HG03025 (cell line): Measurements from ENCODE around the gene NLRP13.
"Not testable (repeated sequence)": the region's sequence is repeated elsewhere in the genome, so short reads cannot be mapped to it uniquely, and the experiment has no call there.

Source experiments
- ATAC-seq: cut with Tn5 transposase; IDR thresholded peaks from one replicate; pipeline ENCODE4 v1.9.1; 2021; ENCODE audit warnings: mild to moderate bottlenecking, moderate library complexity; ENCODE audit not compliant: unreplicated experiment, low FRiP score

Gene NLRP13, protein sequence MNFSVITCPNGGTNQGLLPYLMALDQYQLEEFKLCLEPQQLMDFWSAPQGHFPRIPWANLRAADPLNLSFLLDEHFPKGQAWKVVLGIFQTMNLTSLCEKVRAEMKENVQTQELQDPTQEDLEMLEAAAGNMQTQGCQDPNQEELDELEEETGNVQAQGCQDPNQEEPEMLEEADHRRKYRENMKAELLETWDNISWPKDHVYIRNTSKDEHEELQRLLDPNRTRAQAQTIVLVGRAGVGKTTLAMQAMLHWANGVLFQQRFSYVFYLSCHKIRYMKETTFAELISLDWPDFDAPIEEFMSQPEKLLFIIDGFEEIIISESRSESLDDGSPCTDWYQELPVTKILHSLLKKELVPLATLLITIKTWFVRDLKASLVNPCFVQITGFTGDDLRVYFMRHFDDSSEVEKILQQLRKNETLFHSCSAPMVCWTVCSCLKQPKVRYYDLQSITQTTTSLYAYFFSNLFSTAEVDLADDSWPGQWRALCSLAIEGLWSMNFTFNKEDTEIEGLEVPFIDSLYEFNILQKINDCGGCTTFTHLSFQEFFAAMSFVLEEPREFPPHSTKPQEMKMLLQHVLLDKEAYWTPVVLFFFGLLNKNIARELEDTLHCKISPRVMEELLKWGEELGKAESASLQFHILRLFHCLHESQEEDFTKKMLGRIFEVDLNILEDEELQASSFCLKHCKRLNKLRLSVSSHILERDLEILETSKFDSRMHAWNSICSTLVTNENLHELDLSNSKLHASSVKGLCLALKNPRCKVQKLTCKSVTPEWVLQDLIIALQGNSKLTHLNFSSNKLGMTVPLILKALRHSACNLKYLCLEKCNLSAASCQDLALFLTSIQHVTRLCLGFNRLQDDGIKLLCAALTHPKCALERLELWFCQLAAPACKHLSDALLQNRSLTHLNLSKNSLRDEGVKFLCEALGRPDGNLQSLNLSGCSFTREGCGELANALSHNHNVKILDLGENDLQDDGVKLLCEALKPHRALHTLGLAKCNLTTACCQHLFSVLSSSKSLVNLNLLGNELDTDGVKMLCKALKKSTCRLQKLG

DNA sequence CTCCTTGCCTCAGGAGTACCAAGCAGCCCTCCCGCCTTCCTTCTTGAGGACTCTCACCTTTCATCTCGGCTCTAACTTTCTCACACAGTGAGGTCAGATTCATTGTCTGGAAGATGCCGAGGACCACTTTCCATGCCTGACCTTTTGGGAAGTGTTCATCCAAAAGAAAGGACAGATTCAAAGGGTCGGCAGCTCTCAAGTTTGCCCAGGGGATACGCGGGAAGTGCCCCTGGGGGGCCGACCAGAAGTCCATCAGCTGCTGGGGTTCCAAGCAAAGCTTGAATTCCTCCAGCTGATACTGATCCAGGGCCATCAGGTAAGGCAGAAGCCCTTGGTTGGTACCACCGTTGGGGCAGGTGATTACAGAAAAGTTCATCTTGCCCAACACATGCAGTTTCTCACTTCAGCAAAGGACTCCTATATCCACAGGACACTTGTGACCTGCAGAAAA lies at the start of gene NLRP13:
Gene NLRP13 (minus strand): TSS at position 401 of the 451 bp plus-strand sequence. CDS start 25 bp downstream, at position 376.
- no peak for ATAC-seq

DNA sequence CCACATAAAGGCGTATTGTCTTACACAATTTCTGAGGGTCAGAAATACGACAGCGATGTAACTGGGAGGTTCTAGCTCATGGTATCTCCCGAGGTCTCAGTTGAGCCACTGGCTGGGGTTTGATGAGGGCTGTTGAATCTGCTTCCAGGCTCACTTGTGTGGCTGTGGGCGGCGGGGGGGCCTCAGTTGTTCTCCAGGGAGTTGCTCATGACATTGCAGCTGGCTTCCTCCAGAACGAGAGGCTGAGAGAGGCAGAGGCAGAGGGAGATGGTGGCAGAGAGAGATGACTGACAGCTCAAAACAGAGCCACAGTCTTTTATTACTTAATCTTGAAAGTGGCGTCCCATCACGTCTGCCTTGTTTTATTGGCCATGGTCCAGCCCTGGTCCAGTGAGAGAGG lies 48.3 kb upstream of the NLRP13 start:
- no peak for ATAC-seq

DNA sequence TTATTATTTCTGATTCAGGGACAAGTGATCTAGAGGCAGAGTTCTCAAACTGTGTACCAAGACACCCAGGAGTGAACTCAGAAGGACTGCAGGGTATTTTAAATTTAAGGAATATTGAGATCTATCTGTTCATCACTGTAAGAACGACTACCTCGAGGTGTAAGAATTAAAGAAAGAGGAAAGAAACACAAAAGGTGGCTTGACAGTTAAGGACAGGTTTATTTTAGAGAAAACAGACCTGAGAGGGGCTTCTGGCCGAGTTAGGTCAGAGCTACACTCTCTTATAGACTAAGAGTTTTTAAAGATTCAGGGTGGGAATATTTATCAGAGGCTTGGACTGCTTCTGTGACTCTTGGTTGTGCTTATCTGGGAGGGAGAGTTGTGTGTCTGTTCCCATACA lies 41.8 kb upstream of the NLRP13 start:
- ATAC-seq, result no peak

DNA sequence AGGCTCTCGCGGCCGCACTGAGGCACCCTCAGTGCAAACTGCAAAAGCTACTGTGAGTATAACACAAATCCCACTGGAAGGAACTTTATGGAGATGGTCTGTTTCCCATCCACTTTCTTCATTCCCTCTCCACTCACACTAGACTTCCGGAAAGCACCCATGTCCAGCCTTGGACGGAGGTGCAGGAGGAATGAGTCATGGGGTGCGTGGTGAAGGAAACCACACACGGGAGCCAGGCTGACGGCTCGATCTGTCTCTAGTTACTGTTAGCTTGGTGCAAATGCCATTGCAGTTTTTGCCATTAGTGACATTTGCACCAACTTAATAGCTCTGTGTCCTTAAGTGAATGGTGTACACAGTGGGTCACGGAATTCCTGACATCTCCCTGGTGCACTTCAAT lies 30.1 kb upstream of the NLRP13 start:
- no peak for ATAC-seq

DNA sequence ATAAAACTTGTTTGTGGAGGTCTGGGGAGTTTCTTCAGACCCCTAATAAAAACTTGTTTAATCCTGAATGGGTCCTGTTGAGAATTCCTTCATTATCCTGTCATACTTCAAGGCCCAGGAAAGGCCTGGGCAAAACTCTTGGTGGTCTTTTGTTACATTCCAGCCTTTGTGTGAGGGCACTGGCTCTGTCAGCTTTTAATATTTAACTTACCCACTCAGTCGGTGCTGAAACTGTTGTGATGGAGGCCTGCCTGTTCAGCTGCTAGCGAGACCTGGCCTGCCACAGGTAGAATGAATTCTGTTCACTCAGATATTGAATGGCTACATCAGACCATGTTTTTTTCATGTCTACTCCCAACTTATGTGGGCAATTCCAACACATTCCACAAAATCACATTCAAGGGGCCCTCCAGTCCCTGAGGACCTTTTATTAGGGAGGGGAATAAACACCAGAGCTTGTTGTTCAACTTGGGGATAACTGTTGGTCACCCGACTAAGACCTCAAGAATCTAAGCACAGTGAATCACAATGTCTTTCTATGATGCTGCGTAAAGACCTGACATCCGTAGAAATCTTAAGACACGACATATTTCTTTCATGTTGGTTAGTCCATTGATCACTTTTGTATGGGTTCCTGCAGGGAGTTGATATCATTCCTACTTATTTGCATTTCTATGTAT lies 28.0 kb upstream of the NLRP13 start:
- ATAC-seq, result no peak

- ATAC-seq, result no peak
Measured at GRCh38 chr19:55958356-55958755, 26.2 kb upstream of the NLRP13 start.

DNA sequence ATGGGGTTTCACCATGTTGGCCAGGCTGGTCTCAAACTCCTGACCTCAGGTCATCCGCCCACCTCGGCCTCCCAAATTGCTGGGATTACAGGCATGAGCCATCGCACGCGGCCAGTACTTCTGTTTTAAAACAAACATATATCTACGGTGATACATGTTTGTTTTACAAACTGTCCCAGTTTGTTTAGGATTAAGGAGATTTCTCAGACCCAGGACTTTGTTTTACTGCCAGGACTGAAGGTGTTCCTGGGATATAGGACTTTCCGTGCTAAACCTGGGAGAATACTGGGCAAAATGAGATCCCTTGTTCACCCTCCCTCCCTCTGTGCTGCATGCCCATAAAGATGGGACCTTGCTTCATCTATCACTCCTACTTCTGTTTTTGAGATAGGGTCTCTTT lies 24.3 kb upstream of the NLRP13 start:
- ATAC-seq, result no peak

- ATAC-seq, result not testable (repeated sequence)
Measured at GRCh38 chr19:55950566-55950965, 18.4 kb upstream of the NLRP13 start.

DNA sequence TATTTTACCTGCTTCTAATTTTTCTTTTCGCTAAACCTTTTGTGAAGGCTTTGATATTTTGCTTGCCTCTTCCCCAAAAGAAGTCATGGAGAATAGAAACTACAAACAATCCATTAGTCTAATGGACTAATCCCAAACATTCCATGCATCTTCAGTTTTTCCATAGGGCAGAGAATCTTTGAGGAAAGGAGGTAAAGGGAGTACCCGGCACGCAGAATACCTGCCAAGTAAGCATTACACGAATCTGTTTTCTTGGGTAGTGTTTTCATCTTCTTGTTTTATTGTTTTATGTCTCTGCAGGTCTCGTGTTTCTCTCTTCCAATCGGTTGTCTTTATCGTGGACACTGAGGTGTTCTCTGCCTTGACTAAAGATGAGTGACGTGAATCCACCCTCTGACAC lies 15.4 kb upstream of the NLRP13 start, which contains the start of gene NLRP8:
Gene NLRP8 (plus strand): TSS at position 301 of the 400 bp plus-strand sequence.
- no peak for ATAC-seq

DNA sequence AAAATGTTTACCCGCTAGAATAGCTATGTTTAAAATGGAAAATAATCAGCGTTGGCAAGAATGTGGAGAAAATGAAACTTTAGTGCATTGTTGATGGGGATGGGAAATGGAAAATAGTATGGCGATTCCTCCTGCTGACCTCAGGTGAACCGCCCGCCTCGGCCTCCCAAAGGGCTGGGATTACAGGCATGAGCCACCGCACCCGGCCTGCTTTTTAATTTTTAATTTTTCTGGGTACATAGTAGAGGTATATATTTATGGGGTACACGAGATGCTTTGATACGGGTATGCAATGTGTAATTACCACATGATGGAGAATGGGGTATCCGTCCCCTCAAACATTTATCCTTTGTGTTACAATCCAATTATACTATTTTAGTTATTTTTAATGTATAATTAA lies 8.2 kb upstream of the NLRP13 start:
- ATAC-seq, result no peak

DNA sequence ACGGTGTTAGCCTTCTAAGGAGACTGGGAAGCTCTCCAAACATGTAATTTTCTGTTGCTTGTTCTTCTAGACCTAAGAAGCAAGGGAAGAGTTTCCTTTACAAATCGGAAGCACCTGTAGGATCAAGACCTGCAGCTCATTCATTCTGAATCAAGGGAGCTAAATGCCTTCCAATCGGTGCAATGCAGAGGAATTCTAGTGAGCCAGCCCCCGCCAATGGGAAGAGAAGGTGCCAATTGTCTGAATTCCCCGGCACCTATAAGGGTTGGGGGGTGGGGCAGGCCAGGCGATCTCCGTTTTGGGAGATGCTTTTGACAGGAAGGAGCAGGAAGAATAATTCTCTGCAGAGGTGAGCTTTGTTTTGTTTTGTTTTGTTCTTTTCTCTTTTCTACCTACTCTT lies 7.1 kb upstream of the NLRP13 start:
- ATAC-seq, result no peak

- no peak for ATAC-seq
Measured at GRCh38 chr19:55935206-55935605, 3.1 kb upstream of the NLRP13 start.

DNA sequence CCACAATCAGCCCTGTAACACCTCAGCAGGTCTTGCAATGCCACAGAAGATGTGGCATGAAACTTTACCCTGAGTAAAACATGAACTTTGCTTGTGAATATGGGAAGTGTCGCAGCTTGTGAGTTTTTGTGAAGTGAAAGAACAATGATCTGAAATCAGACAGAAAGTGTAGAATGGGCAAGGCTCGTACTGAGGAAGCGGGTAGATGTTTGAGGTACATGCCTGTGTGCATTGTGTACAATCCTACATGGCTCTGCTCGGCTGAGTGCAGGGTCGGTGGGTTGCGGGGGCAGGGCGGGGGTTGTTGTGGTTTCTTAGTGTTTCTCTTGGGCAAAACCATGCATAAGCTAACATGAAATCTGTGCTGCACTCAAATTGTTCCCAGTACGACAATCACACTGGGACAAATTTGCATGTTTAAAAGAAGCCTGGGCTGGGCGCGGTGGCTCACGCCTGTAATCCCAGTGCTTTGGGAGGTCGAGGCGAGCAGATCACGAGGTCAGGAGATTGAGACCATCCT lies 1.1 kb downstream of the NLRP13 start:
- ATAC-seq, result no peak

DNA sequence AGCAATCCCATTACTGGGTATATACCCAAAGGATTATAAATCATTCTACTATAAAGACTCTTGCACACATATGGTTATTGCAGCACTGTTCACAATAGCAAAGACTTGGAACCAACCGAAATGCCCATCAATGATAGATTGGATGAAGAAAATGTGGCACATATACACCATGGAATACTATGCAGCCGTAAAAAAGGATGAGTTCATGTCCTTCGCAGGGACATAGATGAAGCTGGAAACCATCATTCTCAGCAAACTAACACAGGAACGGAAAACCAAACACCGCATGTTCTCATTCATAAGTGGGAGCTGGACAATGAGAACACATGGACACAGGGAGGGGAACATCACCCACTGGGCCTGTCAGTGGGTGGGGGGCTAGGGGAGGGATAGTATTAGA lies 2.9 kb downstream of the NLRP13 start:
- ATAC-seq, result not testable (repeated sequence)

DNA sequence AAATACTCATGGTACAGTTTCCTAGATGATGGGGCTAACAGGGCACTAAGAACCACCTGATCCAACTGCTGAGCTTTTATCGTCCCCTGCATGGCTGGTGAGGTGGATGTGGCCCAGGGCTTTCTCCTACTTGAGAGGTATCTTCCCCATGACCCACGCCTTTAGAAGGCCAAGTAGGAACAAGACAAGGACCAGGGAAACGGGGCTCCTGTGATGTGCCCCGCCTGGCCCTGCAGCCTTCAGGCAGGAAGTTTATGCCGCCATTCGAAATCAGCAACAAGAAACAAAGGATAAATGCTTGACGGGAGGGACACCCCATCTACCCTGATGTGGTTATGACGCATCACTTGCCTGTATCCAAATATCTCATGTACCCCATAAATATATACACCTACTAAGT lies 4.1 kb downstream of the NLRP13 start:
- no peak for ATAC-seq

GRCh38 chr19:55923556-55923955 lies 8.6 kb downstream of the NLRP13 start:
- ATAC-seq, result no peak

GRCh38 chr19:55913643-55914268 lies 18.4 kb downstream of the NLRP13 start:
- ATAC-seq, result no peak

- no peak for ATAC-seq
Measured at GRCh38 chr19:55912916-55913315, 19.2 kb downstream of the NLRP13 start.

GRCh38 chr19:55909801-55910200 lies 22.3 kb downstream of the NLRP13 start:
- no peak for ATAC-seq

GRCh38 chr19:55907746-55908145 lies 24.4 kb downstream of the NLRP13 start:
- no peak for ATAC-seq
